Activated T-helper 1 cell treated with Interleukin-2 at 50 U/mL for 16 hours (primary cell): ENCODE data around the gene TACC2.
A peak's percentile ranks its signal among the peaks of the same experiment; 100 is the strongest.

Experiments used
- DNase-seq: peaks from one replicate; pipeline ENCODE4 v3.0.0-alpha.2; 2020; ENCODE audit warnings: low read depth

TACC2 gene

GRCh38 chr10:122248356-122249302 is 259.7 kb downstream of the TACC2 start:
- DNase-seq, result no peak

GRCh38 chr10:122249303-122249850 is 260.4 kb downstream of the TACC2 start:
- no peak for DNase-seq

GRCh38 chr10:122249991-122250750 is 261.2 kb downstream of the TACC2 start:
- DNase-seq, result no peak

GRCh38 chr10:122251459-122252255 is 262.7 kb downstream of the TACC2 start:
- DNase-seq, result no peak

GRCh38 chr10:122252805-122253204 is 263.8 kb downstream of the TACC2 start:
- DNase-seq, result no peak

GRCh38 chr10:122253605-122254004 is 264.6 kb downstream of the TACC2 start:
- DNase-seq, result no peak

GRCh38 chr10:122254831-122255230 is 265.9 kb downstream of the TACC2 start:
- no peak for DNase-seq

GRCh38 chr10:122255509-122256301 is 266.7 kb downstream of the TACC2 start:
- DNase-seq, result no peak

- DNase-seq, result no peak
These were observed 268.1 kb downstream of the TACC2 start for GRCh38 chr10:122257041-122257440.

GRCh38 chr10:122258136-122259074 is 269.4 kb downstream of the TACC2 start:
- no peak for DNase-seq

GRCh38 chr10:122259075-122259466 is 270.1 kb downstream of the TACC2 start:
- DNase-seq, result no peak

GRCh38 chr10:122261584-122261983 is 272.6 kb downstream of the TACC2 start:
- DNase-seq, result no peak

- DNase-seq, result no peak
These were observed 275.0 kb downstream of the TACC2 start for GRCh38 chr10:122263971-122264370.

- no peak for DNase-seq
These were observed 275.5 kb downstream of the TACC2 start for GRCh38 chr10:122264436-122264835.

- no peak for DNase-seq
These were observed 276.0 kb downstream of the TACC2 start for GRCh38 chr10:122264931-122265330.

GRCh38 chr10:122265896-122266295 is 276.9 kb downstream of the TACC2 start:
- no peak for DNase-seq

GRCh38 chr10:122267849-122268737 is 279.1 kb downstream of the TACC2 start:
- peak; percentile 21 for DNase-seq

- no peak for DNase-seq
These were observed 280.2 kb downstream of the TACC2 start for GRCh38 chr10:122269059-122269687.
